ENCODE measurements around the gene SMIM35.

The SMIM35 gene

DNA sequence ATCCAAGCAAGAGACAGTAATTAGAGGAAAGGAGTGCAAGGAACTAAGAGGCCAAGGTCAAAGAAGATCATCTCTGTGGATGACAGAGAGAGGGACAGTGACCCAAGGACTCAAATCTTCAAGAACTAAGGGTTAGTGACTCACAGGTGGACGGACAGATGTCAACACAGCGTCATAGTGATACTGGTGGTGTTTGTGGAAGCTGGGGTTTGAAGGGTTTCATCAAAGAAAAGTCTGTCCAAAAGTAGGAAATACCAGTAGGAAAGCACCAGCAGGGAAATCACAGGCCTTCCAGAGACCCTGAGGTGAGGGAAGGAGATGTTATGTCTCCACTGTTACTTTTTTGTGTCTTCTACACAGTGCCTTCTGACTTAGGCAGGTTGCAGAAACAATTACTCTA, 68.4 kb downstream of the SMIM35 start:
- no peaks in the 10 kb centered on the region for H3K36me3 ChIP-seq
- no peak overlapping the region for H3K4me3 ChIP-seq (ENCODE audit: low read depth, low read length)
- H3K27ac ChIP-seq, result no peak overlapping the region
- no peak for DNase-seq
- TF ChIP-seq, protein P1, sequence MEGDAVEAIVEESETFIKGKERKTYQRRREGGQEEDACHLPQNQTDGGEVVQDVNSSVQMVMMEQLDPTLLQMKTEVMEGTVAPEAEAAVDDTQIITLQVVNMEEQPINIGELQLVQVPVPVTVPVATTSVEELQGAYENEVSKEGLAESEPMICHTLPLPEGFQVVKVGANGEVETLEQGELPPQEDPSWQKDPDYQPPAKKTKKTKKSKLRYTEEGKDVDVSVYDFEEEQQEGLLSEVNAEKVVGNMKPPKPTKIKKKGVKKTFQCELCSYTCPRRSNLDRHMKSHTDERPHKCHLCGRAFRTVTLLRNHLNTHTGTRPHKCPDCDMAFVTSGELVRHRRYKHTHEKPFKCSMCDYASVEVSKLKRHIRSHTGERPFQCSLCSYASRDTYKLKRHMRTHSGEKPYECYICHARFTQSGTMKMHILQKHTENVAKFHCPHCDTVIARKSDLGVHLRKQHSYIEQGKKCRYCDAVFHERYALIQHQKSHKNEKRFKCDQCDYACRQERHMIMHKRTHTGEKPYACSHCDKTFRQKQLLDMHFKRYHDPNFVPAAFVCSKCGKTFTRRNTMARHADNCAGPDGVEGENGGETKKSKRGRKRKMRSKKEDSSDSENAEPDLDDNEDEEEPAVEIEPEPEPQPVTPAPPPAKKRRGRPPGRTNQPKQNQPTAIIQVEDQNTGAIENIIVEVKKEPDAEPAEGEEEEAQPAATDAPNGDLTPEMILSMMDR (IDR thresholded peaks at IDR 0.05; ENCODE audit: low read depth, low read length), result no peak
- H3K27me3 ChIP-seq (ENCODE audit: insufficient read depth, low read depth, severe bottlenecking), result no peaks in the 10 kb centered on the region
- H3K9me3 ChIP-seq (ENCODE audit: severe bottlenecking), result peaks cover 6% of the 10 kb centered on the region

- Histone ChIP-seq H3K4me3 (ENCODE audit: low read depth, low read length) (no peak overlapping the region), H3K9me3 (ENCODE audit: severe bottlenecking) (peaks cover 6% of the 10 kb centered on the region), H3K36me3 (no peaks in the 10 kb centered on the region), H3K27me3 (ENCODE audit: insufficient read depth, low read depth, severe bottlenecking) (no peaks in the 10 kb centered on the region), H3K27ac (no peak overlapping the region)
- DNase-seq, result no peak
- TF ChIP-seq, protein P1 (IDR thresholded peaks at IDR 0.05; ENCODE audit: low read depth, low read length), result no peak
These were observed 69.0 kb downstream of the SMIM35 start for GRCh38 chr11:118017631-118018315.

DNA sequence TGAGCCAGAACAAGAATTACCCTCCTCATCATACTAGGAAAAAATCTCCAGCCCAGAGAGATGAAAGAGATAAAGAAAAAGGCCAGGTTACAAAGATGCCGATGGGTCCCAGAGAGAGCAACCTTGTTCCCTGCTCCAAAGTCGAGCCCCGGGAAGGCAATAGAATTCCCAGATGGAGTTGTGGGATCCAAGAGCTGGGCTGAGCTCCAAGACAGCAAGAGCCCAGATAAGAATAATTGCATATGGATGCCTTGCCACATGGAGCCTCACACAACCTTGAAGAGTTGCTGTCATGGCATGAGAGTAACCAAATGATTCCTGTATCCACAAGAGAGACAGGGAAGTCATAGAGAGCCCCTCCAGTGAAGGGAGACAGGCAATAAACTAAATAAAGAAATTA, 69.7 kb downstream of the SMIM35 start:
- no peaks in the 10 kb centered on the region for H3K36me3 ChIP-seq
- no peak for DNase-seq
- TF ChIP-seq, protein P1 (IDR thresholded peaks at IDR 0.05; ENCODE audit: low read depth, low read length), result no peak
- no peak overlapping the region for H3K27ac ChIP-seq
- no peaks in the 10 kb centered on the region for H3K27me3 ChIP-seq (ENCODE audit: insufficient read depth, low read depth, severe bottlenecking)
- peaks cover 5% of the 10 kb centered on the region for H3K9me3 ChIP-seq (ENCODE audit: severe bottlenecking)
- no peak overlapping the region for H3K4me3 ChIP-seq (ENCODE audit: low read depth, low read length)

DNA sequence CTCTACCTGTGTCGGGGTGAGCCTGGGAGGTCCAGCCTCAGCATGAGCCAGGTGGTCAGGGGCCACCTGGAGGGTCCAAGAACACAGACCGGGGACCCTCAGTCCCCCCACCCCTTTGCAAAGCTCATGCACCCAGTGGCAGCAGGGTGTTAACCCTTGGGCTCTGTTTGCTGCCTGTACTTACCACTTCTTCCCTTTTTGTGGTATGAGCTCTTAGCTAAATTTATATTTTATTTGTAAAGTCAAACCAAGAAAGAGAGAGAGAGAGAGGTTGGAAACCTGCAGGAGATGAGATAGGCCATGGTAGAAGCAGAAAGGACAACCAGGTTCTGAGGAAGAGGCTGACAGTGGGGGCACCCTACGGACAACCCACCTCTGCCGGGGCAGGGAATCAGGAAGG, 70.7 kb downstream of the SMIM35 start:
- Histone ChIP-seq H3K4me3 (ENCODE audit: low read depth, low read length) (no peak overlapping the region), H3K36me3 (no peaks in the 10 kb centered on the region), H3K9me3 (ENCODE audit: severe bottlenecking) (peaks cover 4% of the 10 kb centered on the region), H3K27ac (no peak overlapping the region), H3K27me3 (ENCODE audit: insufficient read depth, low read depth, severe bottlenecking) (no peaks in the 10 kb centered on the region)
- TF ChIP-seq, protein P1 (IDR thresholded peaks at IDR 0.05; ENCODE audit: low read depth, low read length), result no peak
- no peak for DNase-seq

GRCh38 chr11:118015385-118015841, 71.3 kb downstream of the SMIM35 start:
- H3K4me3 ChIP-seq (ENCODE audit: low read depth, low read length), result no peak overlapping the region
- no peaks in the 10 kb centered on the region for H3K36me3 ChIP-seq
- no peaks in the 10 kb centered on the region for H3K27me3 ChIP-seq (ENCODE audit: insufficient read depth, low read depth, severe bottlenecking)
- no peak overlapping the region for H3K27ac ChIP-seq
- peaks cover 4% of the 10 kb centered on the region for H3K9me3 ChIP-seq (ENCODE audit: severe bottlenecking)
- TF ChIP-seq, protein P1 (IDR thresholded peaks at IDR 0.05; ENCODE audit: low read depth, low read length), result no peak
- DNase-seq, result no peak

GRCh38 chr11:118014022-118014421, 72.7 kb downstream of the SMIM35 start:
- H3K27me3 ChIP-seq (ENCODE audit: insufficient read depth, low read depth, severe bottlenecking), result no peaks in the 10 kb centered on the region
- no peak overlapping the region for H3K27ac ChIP-seq
- no peak overlapping the region for H3K4me3 ChIP-seq (ENCODE audit: low read depth, low read length)
- no peak for DNase-seq
- no peaks in the 10 kb centered on the region for H3K36me3 ChIP-seq
- peaks cover 4% of the 10 kb centered on the region for H3K9me3 ChIP-seq (ENCODE audit: severe bottlenecking)
- TF ChIP-seq, protein P1 (IDR thresholded peaks at IDR 0.05; ENCODE audit: low read depth, low read length), result no peak

Measured in WERI-Rb-1 (cell line).